OCI-LY1 (cell line): Measurements from ENCODE around the gene LMNA.

Experiments
- H2AFZ ChIP-seq: fragments of 200-600 bp; sonication (generic), shearing (Covaris generic); 2 replicates; pipeline ENCODE4 v1.6.0; 2014; ENCODE audit warnings: antibody characterized with exemption, mild to moderate bottlenecking, low read length
- H3F3A ChIP-seq: fragments of 200-600 bp; sonication (generic), shearing (Covaris generic); 2 replicates; pipeline ENCODE4 v1.6.0; 2014; ENCODE audit warnings: mild to moderate bottlenecking, antibody characterized with exemption, low read length, moderate library complexity; ENCODE audit not compliant: insufficient read depth
- H3K27ac ChIP-seq: fragments of 200-600 bp; sonication (generic); 2 replicates; pipeline ENCODE4 v1.5.1; 2014; ENCODE audit warnings: low read length, mixed run types, mild to moderate bottlenecking, low read depth; ENCODE audit not compliant: poor library complexity, severe bottlenecking
- H3K27me3 ChIP-seq: fragments of 200-600 bp; sonication (generic); 2 replicates; pipeline ENCODE4 v1.6.0; 2014; ENCODE audit warnings: antibody characterized with exemption, mild to moderate bottlenecking, low read length, moderate library complexity; ENCODE audit not compliant: insufficient read depth
- H3K36me3 ChIP-seq: fragments of 200-600 bp; sonication (generic); 2 replicates; pipeline ENCODE4 v1.6.1; 2014; ENCODE audit warnings: mild to moderate bottlenecking, antibody characterized with exemption, low read length, moderate library complexity, mixed read lengths; ENCODE audit not compliant: insufficient read depth
- H3K4me1 ChIP-seq: fragments of 200-600 bp; sonication (generic); 2 replicates; pipeline ENCODE4 v1.5.1; 2014; ENCODE audit warnings: mild to moderate bottlenecking, low read length, moderate library complexity; ENCODE audit not compliant: insufficient read depth, severe bottlenecking
- H3K4me2 ChIP-seq: fragments of 200-600 bp; sonication (generic), shearing (Covaris generic); 2 replicates; pipeline ENCODE4 v1.6.1; 2014; ENCODE audit warnings: low read length
- H3K4me3 ChIP-seq: fragments of 200-600 bp; sonication (generic); 2 replicates; pipeline ENCODE4 v1.5.1; 2014; ENCODE audit warnings: low read length, low read depth, mild to moderate bottlenecking, mixed read lengths; ENCODE audit not compliant: poor library complexity, severe bottlenecking
- H3K79me2 ChIP-seq: fragments of 200-600 bp; shearing (Covaris generic); 2 replicates; pipeline ENCODE4 v1.6.1; 2016; ENCODE audit warnings: mixed run types, low read length, mixed read lengths; ENCODE audit not compliant: insufficient read depth
- H3K9ac ChIP-seq: fragments of 200-600 bp; sonication (generic), shearing (Covaris generic); 2 replicates; pipeline ENCODE4 v1.6.1; 2014; ENCODE audit warnings: mild to moderate bottlenecking, low read length, mixed read lengths
- H3K9me2 ChIP-seq: fragments of 200-600 bp; sonication (generic), shearing (Covaris generic); 2 replicates; pipeline ENCODE4 v1.6.1; 2014; ENCODE audit warnings: low read depth, mild to moderate bottlenecking, low read length, mixed read lengths
- H3K9me3 ChIP-seq: fragments of 200-600 bp; shearing (Covaris generic); 2 replicates; pipeline ENCODE4 v1.6.1; 2014; ENCODE audit warnings: low read length, mixed read lengths
- H4K20me1 ChIP-seq: fragments of 200-600 bp; sonication (generic), shearing (Covaris generic); 2 replicates; pipeline ENCODE4 v1.6.0; 2016; ENCODE audit warnings: mild to moderate bottlenecking, low read length; ENCODE audit not compliant: insufficient read depth
- CTCF ChIP-seq: fragments of 200-600 bp; sonication (generic), shearing (Covaris generic); IDR thresholded peaks from 2 replicates; pipeline ENCODE4 v1.5.1; 2017; ENCODE audit warnings: mild to moderate bottlenecking, antibody characterized with exemption, low read length, moderate library complexity, mixed read lengths
- EZH2 ChIP-seq: fragments of 200-600 bp; sonication (generic), shearing (Covaris generic); IDR thresholded peaks from 2 replicates; pipeline ENCODE4 v1.8.0; 2017; ENCODE audit warnings: borderline replicate concordance, mixed run types, mild to moderate bottlenecking, antibody characterized with exemption, low read length, moderate library complexity, mixed read lengths

The LMNA gene

GRCh38 chr1:156150333-156151011 lies 36.0 kb downstream of the LMNA start:
- Histone ChIP-seq H3K27ac (peak overlapping the region; percentile 93), H3K36me3 (no peaks in the 10 kb centered on the region), H3K9me3 (no peaks in the 10 kb centered on the region)

GRCh38 chr1:156151093-156151688 lies 36.7 kb downstream of the LMNA start:
- Histone ChIP-seq H3K27me3 (no peaks in the 10 kb centered on the region), H3K79me2 (no peaks in the 10 kb centered on the region), H3K27ac (peak overlapping the region; percentile 93), H3K4me1 (peaks cover 99% of the 10 kb centered on the region), H3K36me3 (no peaks in the 10 kb centered on the region), H3K4me2 (peak overlapping the region; percentile 65), H3K4me3 (peak overlapping the region; percentile 57), H3K9ac (peak overlapping the region; percentile 41; the same call in 1 of the 2 replicates), H2AFZ (no peak overlapping the region), H3K9me2 (no peaks in the 10 kb centered on the region), H3K9me3 (no peaks in the 10 kb centered on the region), H4K20me1 (no peaks in the 10 kb centered on the region), H3F3A (no peaks in the 10 kb centered on the region)
- no peak for TF ChIP-seq CTCF
- TF ChIP-seq EZH2 = no peak

More at GRCh38 chr1:156150333-156151011, 36.0 kb downstream of the LMNA start:
- H2AFZ ChIP-seq = no peak overlapping the region
- no peaks in the 10 kb centered on the region for H4K20me1 ChIP-seq
- H3K4me2 ChIP-seq = peak overlapping the region; percentile 65
- H3K9ac ChIP-seq = peak overlapping the region; percentile 41; the same call in 1 of the 2 replicates
- no peaks in the 10 kb centered on the region for H3K9me2 ChIP-seq
- H3K4me1 ChIP-seq = peaks cover 96% of the 10 kb centered on the region
- H3K79me2 ChIP-seq = no peaks in the 10 kb centered on the region
- H3F3A ChIP-seq = no peaks in the 10 kb centered on the region
- no peaks in the 10 kb centered on the region for H3K27me3 ChIP-seq
- TF ChIP-seq EZH2 (no peak), CTCF (no peak)
- H3K4me3 ChIP-seq = peak overlapping the region; percentile 57

- no peaks in the 10 kb centered on the region for H3F3A ChIP-seq
Measured at GRCh38 chr1:156152628-156153027, 38.1 kb downstream of the LMNA start.

More at GRCh38 chr1:156152628-156153027, 38.1 kb downstream of the LMNA start:
- peak overlapping the region; percentile 93 for H3K27ac ChIP-seq
- peak overlapping the region; percentile 44 for H3K4me2 ChIP-seq
- no peaks in the 10 kb centered on the region for H3K79me2 ChIP-seq
- TF ChIP-seq EZH2 = no peak
- TF ChIP-seq CTCF = no peak
- no peaks in the 10 kb centered on the region for H3K9me2 ChIP-seq
- H3K9ac ChIP-seq = no peak overlapping the region; the same call in 1 of the 2 replicates
- no peaks in the 10 kb centered on the region for H3K9me3 ChIP-seq
- H3K4me1 ChIP-seq = peaks cover 99% of the 10 kb centered on the region
- H4K20me1 ChIP-seq = no peaks in the 10 kb centered on the region
- no peak overlapping the region for H2AFZ ChIP-seq
- H3K36me3 ChIP-seq = no peaks in the 10 kb centered on the region
- no peak overlapping the region for H3K4me3 ChIP-seq
- H3K27me3 ChIP-seq = no peaks in the 10 kb centered on the region
